Keratinocyte (primary cell): ENCODE data around the gene STRN. TPM values are rescaled to one million over a fixed set of nuclear protein-coding genes. Genes with fewer than 3 reads are reported as not detected.

Experiments
- DNase-seq: peaks from one replicate; pipeline ENCODE4 v3.0.0-alpha.2; 2011; ENCODE audit warnings: low read depth, missing footprints, low spot score
- FAIRE-seq: peaks from 2 replicates; lab custom pipeline; 2011; peaks lifted over from hg19 to GRCh38; lab: Jason Lieb, UNC
- H2AFZ ChIP-seq: 2 replicates; pipeline ENCODE4 v1.6.0; 2012; ENCODE audit warnings: low read length, control low read depth, inconsistent platforms; ENCODE audit not compliant: control insufficient read depth
- H3K27ac ChIP-seq: 2 replicates; pipeline ENCODE4 v1.5.1; 2011; ENCODE audit warnings: low read length; ENCODE audit not compliant: control insufficient read depth, insufficient read depth
- H3K27me3 ChIP-seq: 3 replicates; pipeline ENCODE4 v1.6.0; 2011; ENCODE audit warnings: low read length; ENCODE audit not compliant: control insufficient read depth, insufficient read depth; ENCODE audit errors: extremely low read depth
- H3K36me3 ChIP-seq, 2 experiments: 2 replicates in 1 of 2; 3 replicates in 1 of 2; pipeline ENCODE4 v1.5.1; 2011; ENCODE audit warnings: low read length in 2 of 2, mild to moderate bottlenecking in 1 of 2; ENCODE audit not compliant: control insufficient read depth in 2 of 2, insufficient read depth in 2 of 2; ENCODE audit errors: extremely low read depth in 1 of 2
- H3K4me1 ChIP-seq: 3 replicates; pipeline ENCODE4 v1.5.1; 2011; ENCODE audit warnings: low read length; ENCODE audit not compliant: control insufficient read depth, insufficient read depth; ENCODE audit errors: extremely low read depth
- H3K4me2 ChIP-seq: 3 replicates; pipeline ENCODE4 v1.6.0; 2011; ENCODE audit warnings: low read depth, low read length; ENCODE audit not compliant: control insufficient read depth, insufficient read depth; ENCODE audit errors: extremely low read depth
- H3K4me3 ChIP-seq, 3 experiments: fragments of 200-600 bp in 1 of 3; sonication (generic) in 1 of 3; 2 replicates in 2 of 3; 3 replicates in 1 of 3; pipeline ENCODE4 v1.5.1; 2011 to 2016; ENCODE audit warnings: low read length in 3 of 3, mild to moderate bottlenecking in 3 of 3, control low read depth in 2 of 3, inconsistent platforms in 1 of 3, low read depth in 1 of 3, mixed read lengths in 1 of 3, mixed run types in 1 of 3, moderate library complexity in 1 of 3; ENCODE audit not compliant: control insufficient read depth in 2 of 3, insufficient read depth in 2 of 3; ENCODE audit errors: extremely low read depth in 1 of 3
- H3K79me2 ChIP-seq: 2 replicates; pipeline ENCODE4 v1.6.0; 2012; ENCODE audit warnings: low read length; ENCODE audit not compliant: control insufficient read depth, insufficient read depth
- H3K9ac ChIP-seq: 3 replicates; pipeline ENCODE4 v1.6.0; 2011; ENCODE audit warnings: low read length; ENCODE audit not compliant: control insufficient read depth, insufficient read depth; ENCODE audit errors: extremely low read depth
- H3K9me1 ChIP-seq: 3 replicates; pipeline ENCODE4 v1.6.0; 2011; ENCODE audit warnings: low read length; ENCODE audit not compliant: control insufficient read depth, insufficient read depth; ENCODE audit errors: extremely low read depth
- H3K9me3 ChIP-seq: 2 replicates; pipeline ENCODE4 v1.5.1; 2012; ENCODE audit warnings: low read depth, low read length; ENCODE audit not compliant: control insufficient read depth
- H4K20me1 ChIP-seq: 3 replicates; pipeline ENCODE4 v1.6.0; 2011; ENCODE audit warnings: low read length; ENCODE audit not compliant: control insufficient read depth, insufficient read depth; ENCODE audit errors: extremely low read depth
- EZH2 ChIP-seq: IDR thresholded peaks from one replicate; pipeline ENCODE4 v1.6.1; 2012; ENCODE audit warnings: inconsistent platforms, mild to moderate bottlenecking, low read length, moderate library complexity
- dilution Hi-C: fragments of 300-500 bp; cut with MboI; formaldehyde crosslinking; loops from one replicate; pipeline ENCODE4 v1.7.0; 2020; ENCODE audit warnings: low sequenced_read_pairs; ENCODE audit not compliant: extremely low pct_ligation_motif_present
- polyA plus RNA-seq, 5 experiments: library from polyadenylated mRNA; depleted of rRNA in 3 of 5; stranded (reverse) in 3 of 5; stranded (forward) in 1 of 5; unstranded in 1 of 5; fragments of >200 nt; gene quantifications; 1 replicate in 1 of 5; 2 replicates in 3 of 5; 3 replicates in 1 of 5; pipeline versions ENCODE4 v1.2.1 to v1.2.3, GENCODE V29; 2011 to 2012; ENCODE audit warnings: missing spikeins in 2 of 5, low read depth in 1 of 5, low replicate concordance in 1 of 5
- TF ChIP-seq, protein P1 (sequence below), 3 experiments: IDR thresholded peaks in 1 of 3; conservative IDR thresholded peaks in 1 of 3; optimal IDR thresholded peaks in 1 of 3; 2 replicates in 2 of 3; 3 replicates in 1 of 3; pipeline versions ENCODE3 to v1.5.1; 2011; ENCODE audit warnings: low read length in 3 of 3, mild to moderate bottlenecking in 3 of 3, moderate library complexity in 2 of 3, control low read depth in 1 of 3, inconsistent platforms in 1 of 3; ENCODE audit not compliant: insufficient read depth in 2 of 3; ENCODE audit errors: extremely low read depth in 1 of 3

Gene STRN
- polyA plus RNA-seq, 1 donor (not counting 4 experiments of a cell fraction or from before 2014, with no cell fraction given) = 29.3 TPM

GRCh38 chr2:36967236-36967876, 1.0 kb upstream of the STRN start:
- Histone ChIP-seq H3K79me2 (peaks cover 36% of the 10 kb centered on the region), H3K4me3 (peak overlapping the region; percentile 52 to 94 (median 87)), H3K27ac (peak overlapping the region; percentile 91), H3K27me3 (no peaks in the 10 kb centered on the region), H3K9ac (peak overlapping the region; percentile 94), H3K4me2 (peak overlapping the region; percentile 98), H2AFZ (peak overlapping the region; percentile 97), H3K36me3 (no peaks in the 10 kb centered on the region), H3K9me1 (no peaks in the 10 kb centered on the region), H4K20me1 (no peaks in the 10 kb centered on the region), H3K4me1 (peaks cover 32% of the 10 kb centered on the region), H3K9me3 (no peaks in the 10 kb centered on the region)
- DNase-seq = no peak
- FAIRE-seq = no peak
- TF ChIP-seq EZH2 = no peak
- TF ChIP-seq, protein P1, sequence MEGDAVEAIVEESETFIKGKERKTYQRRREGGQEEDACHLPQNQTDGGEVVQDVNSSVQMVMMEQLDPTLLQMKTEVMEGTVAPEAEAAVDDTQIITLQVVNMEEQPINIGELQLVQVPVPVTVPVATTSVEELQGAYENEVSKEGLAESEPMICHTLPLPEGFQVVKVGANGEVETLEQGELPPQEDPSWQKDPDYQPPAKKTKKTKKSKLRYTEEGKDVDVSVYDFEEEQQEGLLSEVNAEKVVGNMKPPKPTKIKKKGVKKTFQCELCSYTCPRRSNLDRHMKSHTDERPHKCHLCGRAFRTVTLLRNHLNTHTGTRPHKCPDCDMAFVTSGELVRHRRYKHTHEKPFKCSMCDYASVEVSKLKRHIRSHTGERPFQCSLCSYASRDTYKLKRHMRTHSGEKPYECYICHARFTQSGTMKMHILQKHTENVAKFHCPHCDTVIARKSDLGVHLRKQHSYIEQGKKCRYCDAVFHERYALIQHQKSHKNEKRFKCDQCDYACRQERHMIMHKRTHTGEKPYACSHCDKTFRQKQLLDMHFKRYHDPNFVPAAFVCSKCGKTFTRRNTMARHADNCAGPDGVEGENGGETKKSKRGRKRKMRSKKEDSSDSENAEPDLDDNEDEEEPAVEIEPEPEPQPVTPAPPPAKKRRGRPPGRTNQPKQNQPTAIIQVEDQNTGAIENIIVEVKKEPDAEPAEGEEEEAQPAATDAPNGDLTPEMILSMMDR (optimal IDR thresholded peaks at IDR 0.05 in 1 of 3, IDR thresholded peaks at IDR 0.05 in 1 of 3, conservative IDR thresholded peaks at IDR 0.05 in 1 of 3; ENCODE audit: extremely low read depth in 1 of 3, insufficient read depth in 2 of 3, low read length in 3 of 3) = no peak
- dilution Hi-C loops = no loop called here

DNA sequence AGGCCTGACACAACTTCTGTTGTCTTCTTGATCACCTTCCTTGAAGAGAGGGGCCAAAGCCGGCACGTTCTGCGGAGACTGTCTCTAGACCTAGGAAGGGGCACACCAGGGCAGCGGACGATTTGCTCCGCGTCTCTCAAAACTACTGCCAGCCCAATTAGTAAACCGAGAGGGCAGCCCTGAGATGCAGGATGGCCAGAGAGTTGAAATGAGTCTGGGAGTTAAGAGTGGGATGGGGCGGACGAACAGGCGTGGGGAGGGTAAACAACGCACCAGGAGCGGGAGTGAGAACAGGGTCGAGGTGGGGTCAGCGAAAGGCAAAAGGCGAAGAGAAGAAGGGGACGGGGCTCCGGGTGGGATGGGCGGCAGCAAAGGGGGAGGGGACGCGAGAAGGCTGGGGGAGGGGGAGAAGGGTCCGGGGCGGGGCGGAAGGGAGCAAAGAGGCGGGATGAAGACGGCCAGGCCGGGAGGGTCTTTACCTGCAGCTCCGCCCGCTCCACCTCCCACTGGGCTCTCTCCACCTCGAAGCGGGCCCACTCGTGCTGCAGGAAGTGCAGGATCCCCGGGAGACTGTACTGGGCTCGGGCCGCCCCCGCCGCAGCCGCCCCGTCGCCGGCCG, 476 bp downstream of the STRN start:
- DNase-seq (no peak), FAIRE-seq (no peak)
- H3K4me3 ChIP-seq = peak overlapping the region; percentile 80 to 100 (median 94)

More for the DNA sequence above, 476 bp downstream of the STRN start:
- Histone ChIP-seq H3K27me3 (no peaks in the 10 kb centered on the region), H3K4me1 (peaks cover 32% of the 10 kb centered on the region), H3K27ac (peak overlapping the region; percentile 79), H3K9me3 (no peaks in the 10 kb centered on the region), H2AFZ (peak overlapping the region; percentile 77), H3K79me2 (peaks cover 50% of the 10 kb centered on the region), H4K20me1 (no peaks in the 10 kb centered on the region), H3K9me1 (no peaks in the 10 kb centered on the region), H3K4me2 (peak overlapping the region; percentile 88), H3K9ac (peak overlapping the region; percentile 94), H3K36me3 (no peaks in the 10 kb centered on the region)
- dilution Hi-C loops = no loop called here
- TF ChIP-seq EZH2 = no peak
- TF ChIP-seq, protein P1 (optimal IDR thresholded peaks at IDR 0.05 in 1 of 3, IDR thresholded peaks at IDR 0.05 in 1 of 3, conservative IDR thresholded peaks at IDR 0.05 in 1 of 3; ENCODE audit: extremely low read depth in 1 of 3, insufficient read depth in 2 of 3, low read length in 3 of 3) = no peak
